Measurements from ENCODE around the gene PRXL2B. TPM values are rescaled to one million over a fixed set of nuclear protein-coding genes. Genes with fewer than 3 reads are reported as not detected.

The PRXL2B gene
- total RNA-seq, 4 donors from 2014 or later, result 8.2 to 33.9 (median 11.3) TPM

DNA sequence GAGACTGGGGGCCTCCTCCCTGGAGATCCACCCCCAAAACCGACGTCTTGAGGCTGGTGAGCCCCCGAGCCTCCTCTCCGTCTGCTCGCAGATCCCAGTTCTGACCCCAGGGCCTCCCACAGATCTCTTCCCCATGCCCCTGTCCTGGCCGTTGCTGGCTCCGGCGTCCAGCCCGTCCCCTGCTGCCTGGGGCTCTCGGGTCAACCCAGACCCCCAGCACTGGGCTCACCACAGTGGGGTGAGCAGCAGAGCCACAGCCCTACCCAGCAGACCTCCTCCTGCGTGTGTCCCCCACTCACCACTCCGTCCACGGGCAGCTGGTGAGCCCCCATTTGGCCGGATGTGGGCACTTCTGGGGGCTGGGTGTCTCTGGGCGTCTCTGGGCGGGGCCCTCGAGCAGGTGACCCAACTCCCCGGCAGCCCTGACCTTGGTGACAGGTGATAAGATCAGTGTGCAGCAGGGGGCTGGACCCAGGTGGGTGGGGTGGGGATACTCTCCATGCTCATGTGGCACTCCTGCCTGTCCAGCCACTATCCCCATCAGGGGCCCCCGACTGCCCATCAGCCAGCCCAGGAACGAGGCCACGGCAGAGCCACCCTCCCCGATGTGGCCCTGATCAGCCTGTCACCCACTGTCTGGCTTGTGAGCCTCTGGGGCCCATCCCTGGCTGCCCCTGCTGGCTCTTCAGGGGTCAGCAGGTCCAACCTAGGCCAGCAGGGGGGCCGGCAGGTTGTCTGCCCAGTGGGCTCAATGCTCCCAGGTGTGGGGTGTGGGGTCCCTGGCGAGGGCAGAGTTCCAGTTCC is 29.7 kb upstream of the PRXL2B start:
- H3K4me3 ChIP-seq, result peak overlapping the region; percentile 55 to 79 (median 68)
- TF ChIP-seq, protein P1, sequence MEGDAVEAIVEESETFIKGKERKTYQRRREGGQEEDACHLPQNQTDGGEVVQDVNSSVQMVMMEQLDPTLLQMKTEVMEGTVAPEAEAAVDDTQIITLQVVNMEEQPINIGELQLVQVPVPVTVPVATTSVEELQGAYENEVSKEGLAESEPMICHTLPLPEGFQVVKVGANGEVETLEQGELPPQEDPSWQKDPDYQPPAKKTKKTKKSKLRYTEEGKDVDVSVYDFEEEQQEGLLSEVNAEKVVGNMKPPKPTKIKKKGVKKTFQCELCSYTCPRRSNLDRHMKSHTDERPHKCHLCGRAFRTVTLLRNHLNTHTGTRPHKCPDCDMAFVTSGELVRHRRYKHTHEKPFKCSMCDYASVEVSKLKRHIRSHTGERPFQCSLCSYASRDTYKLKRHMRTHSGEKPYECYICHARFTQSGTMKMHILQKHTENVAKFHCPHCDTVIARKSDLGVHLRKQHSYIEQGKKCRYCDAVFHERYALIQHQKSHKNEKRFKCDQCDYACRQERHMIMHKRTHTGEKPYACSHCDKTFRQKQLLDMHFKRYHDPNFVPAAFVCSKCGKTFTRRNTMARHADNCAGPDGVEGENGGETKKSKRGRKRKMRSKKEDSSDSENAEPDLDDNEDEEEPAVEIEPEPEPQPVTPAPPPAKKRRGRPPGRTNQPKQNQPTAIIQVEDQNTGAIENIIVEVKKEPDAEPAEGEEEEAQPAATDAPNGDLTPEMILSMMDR (IDR thresholded peaks at IDR 0.05), result no peak
- no peak for TF ChIP-seq POLR2A (IDR thresholded peaks at IDR 0.05)
- H3K27me3 ChIP-seq, result no peaks in the 10 kb centered on the region
- DNase-seq, result no peak
- H3K9me3 ChIP-seq, result no peaks in the 10 kb centered on the region
- H3K36me3 ChIP-seq, result peaks cover 6 to 39% (median 15%) of the 10 kb centered on the region in 3 donors
- intact Hi-C loops (cut with DNase I), result no loop called here
- 7 to 9% methylated on average over 9 to 10 of the region's 24 CpGs for WGBS, 2 donors
- H3K4me1 ChIP-seq, result peaks cover 22 to 59% (median 34%) of the 10 kb centered on the region in 3 donors
- peak overlapping the region; percentile 89 to 96 (median 90) for H3K27ac ChIP-seq

DNA sequence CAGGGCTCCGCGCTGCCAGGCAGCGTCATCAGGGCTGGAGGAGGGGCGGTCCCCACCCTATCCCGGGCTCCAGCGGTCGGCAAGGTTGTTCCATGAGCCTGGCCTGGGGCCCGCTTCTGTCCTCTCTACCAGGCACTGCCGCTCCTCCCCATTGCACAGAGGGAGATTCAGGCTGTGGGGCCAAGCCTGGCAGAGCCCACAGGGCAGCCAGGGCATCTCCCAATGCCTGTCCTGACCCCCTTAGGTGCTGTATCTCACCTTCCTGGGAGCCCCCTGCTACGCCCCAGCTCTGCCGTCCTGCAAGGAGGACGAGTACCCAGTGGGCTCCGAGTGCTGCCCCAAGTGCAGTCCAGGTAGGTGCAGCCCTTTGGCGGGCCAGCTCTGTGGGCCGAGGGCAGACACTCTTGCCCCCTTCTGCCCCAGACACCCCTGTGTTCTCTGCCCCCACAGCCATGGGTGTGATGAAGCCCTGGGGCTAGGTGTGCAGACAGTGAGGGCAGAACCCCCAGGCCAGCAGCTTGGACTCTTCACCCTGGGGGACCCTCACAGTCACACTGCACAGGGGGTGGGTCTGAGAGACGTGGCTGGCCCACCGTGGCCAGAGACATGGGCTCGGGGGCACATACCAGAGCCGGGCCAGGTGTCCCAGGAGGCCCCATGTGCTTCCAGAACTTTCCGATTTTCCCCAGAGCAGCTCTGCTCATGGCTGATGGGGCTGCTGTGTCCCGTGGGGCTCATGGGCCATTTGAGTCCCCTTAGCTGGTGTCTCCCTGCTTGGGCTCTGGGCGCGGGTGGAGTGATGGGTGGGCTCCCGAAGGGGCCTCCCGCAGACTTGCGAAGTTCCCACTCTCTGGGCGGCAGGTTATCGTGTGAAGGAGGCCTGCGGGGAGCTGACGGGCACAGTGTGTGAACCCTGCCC is 28.8 kb upstream of the PRXL2B start:
- Histone ChIP-seq H3K4me3 (peak overlapping the region; percentile 55 to 79 (median 68)), H3K9me3 (no peaks in the 10 kb centered on the region), H3K27ac (peak overlapping the region; percentile 89 to 96 (median 90)), H3K4me1 (peaks cover 22 to 59% (median 34%) of the 10 kb centered on the region in 3 donors), H3K36me3 (peaks cover 6 to 47% (median 15%) of the 10 kb centered on the region in 3 donors), H3K27me3 (no peaks in the 10 kb centered on the region)
- intact Hi-C loops (cut with DNase I), result no loop called here
- WGBS, 2 donors, result 62 to 100% methylated on average over 1 to 4 of the region's 30 CpGs
- TF ChIP-seq, protein P1 (IDR thresholded peaks at IDR 0.05), result no peak
- no peak for TF ChIP-seq POLR2A (IDR thresholded peaks at IDR 0.05)
- no peak for DNase-seq

DNA sequence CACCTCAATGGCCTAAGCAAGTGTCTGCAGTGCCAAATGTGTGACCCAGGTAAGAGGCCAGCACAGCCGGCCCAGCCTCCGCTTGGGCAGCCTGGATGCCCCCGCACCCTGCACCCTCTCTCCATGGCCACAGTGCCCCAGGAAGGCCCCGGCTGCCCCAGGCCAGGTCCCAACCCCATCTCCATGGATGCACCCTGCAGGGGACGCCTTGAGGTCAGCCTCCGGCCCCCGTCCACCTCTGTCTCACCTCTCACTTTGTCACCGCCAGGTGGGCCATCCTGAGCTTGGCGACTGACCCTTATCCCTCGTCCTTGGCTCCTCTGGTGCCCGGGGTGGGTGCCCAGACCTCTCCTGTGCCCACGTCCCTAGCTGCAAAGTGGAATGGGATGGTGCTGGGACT is 28.2 kb upstream of the PRXL2B start:
- Histone ChIP-seq H3K4me3 (no peak overlapping the region), H3K27ac (no peak overlapping the region), H3K4me1 (peaks cover 22 to 59% (median 34%) of the 10 kb centered on the region in 3 donors), H3K27me3 (no peaks in the 10 kb centered on the region), H3K9me3 (no peaks in the 10 kb centered on the region), H3K36me3 (peaks cover 10 to 54% (median 15%) of the 10 kb centered on the region in 3 donors)
- intact Hi-C loops (cut with DNase I), result no loop called here
- WGBS, 2 donors, result 85 to 86% methylated on average over 4 to 6 of the region's 12 CpGs
- no peak for DNase-seq
- TF ChIP-seq, protein P1 (IDR thresholded peaks at IDR 0.05), result no peak
- TF ChIP-seq POLR2A (IDR thresholded peaks at IDR 0.05), result no peak

DNA sequence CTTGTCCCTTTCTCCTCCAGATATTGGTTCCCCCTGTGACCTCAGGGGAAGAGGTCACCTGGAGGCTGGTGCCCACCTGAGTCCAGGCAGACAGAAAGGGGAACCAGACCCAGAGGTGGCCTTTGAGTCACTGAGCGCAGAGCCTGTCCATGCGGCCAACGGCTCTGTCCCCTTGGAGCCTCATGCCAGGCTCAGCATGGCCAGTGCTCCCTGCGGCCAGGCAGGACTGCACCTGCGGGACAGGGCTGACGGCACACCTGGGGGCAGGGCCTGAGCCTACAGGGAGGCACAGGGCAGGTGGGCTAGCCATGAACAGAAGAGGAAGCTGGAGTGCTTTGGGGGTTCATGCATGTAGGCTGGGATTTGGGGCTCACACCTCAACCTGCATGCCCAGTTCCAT is 27.7 kb upstream of the PRXL2B start:
- 90% methylated on average over 2 of the region's 6 CpGs; no CpG with 5 or more reads in 1 of the 2 donors for WGBS, 2 donors
- H3K9me3 ChIP-seq, result no peaks in the 10 kb centered on the region
- H3K4me3 ChIP-seq, result no peak overlapping the region
- H3K27me3 ChIP-seq, result no peaks in the 10 kb centered on the region
- intact Hi-C loops (cut with DNase I), result no loop called here
- peaks cover 11 to 59% (median 15%) of the 10 kb centered on the region in 3 donors for H3K36me3 ChIP-seq
- DNase-seq, result no peak
- H3K4me1 ChIP-seq, result peaks cover 22 to 58% (median 34%) of the 10 kb centered on the region in 3 donors
- TF ChIP-seq, protein P1 (IDR thresholded peaks at IDR 0.05), result no peak
- no peak for TF ChIP-seq POLR2A (IDR thresholded peaks at IDR 0.05)
- no peak overlapping the region for H3K27ac ChIP-seq
